B cell (primary cell): Measurements from ENCODE around the gene DYNLT1. TPM values are rescaled to one million over a fixed set of nuclear protein-coding genes. Genes with fewer than 3 reads are reported as not detected.

Experiments
- ATAC-seq: fragments of 200-7000 bp; cut with Tn5 transposase; one replicate; pipeline ENCODE4 v1.10.0; 2021; ENCODE audit warnings: low read depth, mild to moderate bottlenecking, moderate number of reproducible peaks, moderate library complexity
- CTCF ChIA-PET: fragments of 350-600 bp; sonication (Branson Sonifier 250); formaldehyde crosslinking; loops from one replicate; lab custom pipeline; 2021; ENCODE audit warnings: antibody characterized with exemption, inconsistent platforms; lab: Charles Lee
- POLR2A ChIA-PET: fragments of 350-600 bp; sonication (Branson Sonifier 250); formaldehyde crosslinking; loops from one replicate; lab custom pipeline; 2021; ENCODE audit warnings: antibody characterized with exemption; lab: Charles Lee
- DNase-seq: peaks from one replicate; pipeline ENCODE4 v3.0.0; 2013
- H2AFZ ChIP-seq: 2 replicates; pipeline ENCODE4 v1.6.1; 2012; ENCODE audit warnings: mild to moderate bottlenecking, low read depth, low read length; ENCODE audit not compliant: insufficient read depth, poor library complexity, severe bottlenecking
- H3K27ac ChIP-seq, 2 donors: 1 replicate in 1 of 2; 2 replicates in 1 of 2; pipeline ENCODE4 v1.5.1; 2012 to 2013; ENCODE audit warnings: low read length in 2 of 2, mild to moderate bottlenecking in 2 of 2, moderate library complexity in 1 of 2
- H3K27me3 ChIP-seq, 4 experiments: fragments of 200-600 bp in 1 of 4; sonication (generic) in 1 of 4; replicated peaks in 1 of 4; 1 replicate in 2 of 4; 2 replicates in 2 of 4; pipeline versions ENCODE4 v1.6.1 to v1.7.0; 2013 to 2016; ENCODE audit warnings: low read length in 3 of 4, mild to moderate bottlenecking in 2 of 4, mixed read lengths in 1 of 4, moderate library complexity in 1 of 4; ENCODE audit not compliant: insufficient read depth in 4 of 4, control insufficient read depth in 3 of 4; ENCODE audit errors: control extremely low read depth in 1 of 4
- H3K36me3 ChIP-seq, 2 experiments: replicated peaks in 1 of 2; 1 replicate in 1 of 2; 2 replicates in 1 of 2; pipeline versions ENCODE4 v1.6.1 to v1.7.1; 2013; ENCODE audit warnings: low read length in 1 of 2; ENCODE audit not compliant: insufficient read depth in 2 of 2, control insufficient read depth in 1 of 2; ENCODE audit errors: control extremely low read depth in 1 of 2, extremely low read depth in 1 of 2
- H3K4me1 ChIP-seq, 2 donors: fragments of 200-600 bp in 1 of 2; sonication (generic) in 1 of 2; 1 replicate in 1 of 2; 2 replicates in 1 of 2; pipeline versions ENCODE4 v1.5.1 to v1.6.1; 2013 to 2017; ENCODE audit warnings: low read length in 2 of 2; ENCODE audit not compliant: control insufficient read depth in 2 of 2, insufficient read depth in 2 of 2
- H3K4me2 ChIP-seq: replicated peaks from 2 replicates; pipeline ENCODE3; 2012; ENCODE audit warnings: mild to moderate bottlenecking, low read depth, low read length; ENCODE audit not compliant: poor library complexity, severe bottlenecking
- H3K4me3 ChIP-seq, 5 experiments: fragments of 200-600 bp in 1 of 5; sonication (generic) in 1 of 5; 1 replicate in 3 of 5; 2 replicates in 2 of 5; pipeline versions ENCODE4 v1.5.1 to v1.7.0; 2011 to 2016; ENCODE audit warnings: low read length in 4 of 5, mild to moderate bottlenecking in 4 of 5, low read depth in 2 of 5, control low read depth in 1 of 5, moderate library complexity in 1 of 5; ENCODE audit not compliant: insufficient read depth in 1 of 5; ENCODE audit errors: control extremely low read depth in 1 of 5, extremely low read depth in 1 of 5
- H3K79me2 ChIP-seq: fragments of 200-600 bp; sonication (generic); one replicate; pipeline ENCODE4 v1.6.0; 2016; ENCODE audit warnings: low read length; ENCODE audit not compliant: control insufficient read depth, insufficient read depth
- H3K9ac ChIP-seq: fragments of 200-600 bp; sonication (generic); 2 replicates; pipeline ENCODE4 v1.6.1; 2017; ENCODE audit warnings: mild to moderate bottlenecking, low read length, moderate library complexity
- H3K9me3 ChIP-seq, 3 donors: one replicate each; pipeline versions ENCODE4 v1.6.1 to v1.7.1; 2013; ENCODE audit warnings: low read length in 2 of 3; ENCODE audit not compliant: control insufficient read depth in 2 of 3, insufficient read depth in 1 of 3; ENCODE audit errors: control extremely low read depth in 1 of 3
- H4K20me1 ChIP-seq: 2 replicates; pipeline ENCODE4 v1.6.0; 2012; ENCODE audit warnings: mild to moderate bottlenecking, low read length; ENCODE audit not compliant: insufficient read depth, control insufficient read depth, poor library complexity, severe bottlenecking
- H3K27ac Mint-ChIP-seq: one replicate; pipeline ENCODE4 v1.8.0; 2021; ENCODE audit warnings: mixed read lengths
- H3K27me3 Mint-ChIP-seq: one replicate; pipeline ENCODE4 v1.8.0; 2021; ENCODE audit warnings: mixed read lengths
- H3K4me1 Mint-ChIP-seq: one replicate; pipeline ENCODE4 v1.8.0; 2021; ENCODE audit warnings: mixed read lengths
- H3K4me3 Mint-ChIP-seq: one replicate; pipeline ENCODE4 v1.8.0; 2021; ENCODE audit warnings: mixed read lengths
- H3K9me3 Mint-ChIP-seq: one replicate; pipeline ENCODE4 v1.8.0; 2022; ENCODE audit warnings: mixed read lengths; ENCODE audit not compliant: insufficient read depth
- EZH2 ChIP-seq: IDR thresholded peaks from 2 replicates; pipeline ENCODE4 v1.6.1; 2012; ENCODE audit warnings: borderline replicate concordance, low read depth, mild to moderate bottlenecking, moderate library complexity, low read length; ENCODE audit not compliant: insufficient read depth, poor library complexity, severe bottlenecking
- WGBS: methylation state at CpG from one replicate; pipeline ENCODE4 v1.1.5; 2013; ENCODE audit warnings: missing lambda C conversion rate; ENCODE audit not compliant: insufficient coverage; 5-methylcytosine and 5-hydroxymethylcytosine counted together
- intact Hi-C: fragments of 100-400 bp; cut with micrococcal nuclease; formaldehyde crosslinking; loops from one replicate; pipeline ENCODE4 v1.10.0; 2022
- polyA minus RNA-seq: library from RNA; depleted of rRNA, polyadenylated mRNA; stranded (reverse); fragments of >200 nt; gene quantifications from 2 replicates; pipeline ENCODE4 v1.2.3, GENCODE V29; 2012
- polyA plus RNA-seq: library from polyadenylated mRNA; depleted of rRNA; stranded (reverse); fragments of >200 nt; gene quantifications from 2 replicates; pipeline ENCODE4 v1.2.3, GENCODE V29; 2012
- total RNA-seq, 2 donors: library from RNA; stranded (reverse); fragments of 120-200 nt in 1 of 2; gene quantifications; 1 replicate in 1 of 2; 2 replicates in 1 of 2; pipeline versions ENCODE4 v1.2.3 to v1.2.4, GENCODE V29; 2013 to 2022
- TF ChIP-seq, protein P1 (sequence below): fragments of 200-600 bp; IDR thresholded peaks from one replicate; pipeline ENCODE4 v1.8.0; 2022; ENCODE audit warnings: antibody characterized with exemption, mild to moderate bottlenecking

The DYNLT1 gene
- total RNA-seq = 34.8 and 38.5 TPM in 2 replicates
- total RNA-seq (2013) = 30.6 TPM
- 62.6 and 95.9 TPM in 2 replicates for polyA plus RNA-seq
- 12.9 and 16.3 TPM in 2 replicates for polyA minus RNA-seq

DNA sequence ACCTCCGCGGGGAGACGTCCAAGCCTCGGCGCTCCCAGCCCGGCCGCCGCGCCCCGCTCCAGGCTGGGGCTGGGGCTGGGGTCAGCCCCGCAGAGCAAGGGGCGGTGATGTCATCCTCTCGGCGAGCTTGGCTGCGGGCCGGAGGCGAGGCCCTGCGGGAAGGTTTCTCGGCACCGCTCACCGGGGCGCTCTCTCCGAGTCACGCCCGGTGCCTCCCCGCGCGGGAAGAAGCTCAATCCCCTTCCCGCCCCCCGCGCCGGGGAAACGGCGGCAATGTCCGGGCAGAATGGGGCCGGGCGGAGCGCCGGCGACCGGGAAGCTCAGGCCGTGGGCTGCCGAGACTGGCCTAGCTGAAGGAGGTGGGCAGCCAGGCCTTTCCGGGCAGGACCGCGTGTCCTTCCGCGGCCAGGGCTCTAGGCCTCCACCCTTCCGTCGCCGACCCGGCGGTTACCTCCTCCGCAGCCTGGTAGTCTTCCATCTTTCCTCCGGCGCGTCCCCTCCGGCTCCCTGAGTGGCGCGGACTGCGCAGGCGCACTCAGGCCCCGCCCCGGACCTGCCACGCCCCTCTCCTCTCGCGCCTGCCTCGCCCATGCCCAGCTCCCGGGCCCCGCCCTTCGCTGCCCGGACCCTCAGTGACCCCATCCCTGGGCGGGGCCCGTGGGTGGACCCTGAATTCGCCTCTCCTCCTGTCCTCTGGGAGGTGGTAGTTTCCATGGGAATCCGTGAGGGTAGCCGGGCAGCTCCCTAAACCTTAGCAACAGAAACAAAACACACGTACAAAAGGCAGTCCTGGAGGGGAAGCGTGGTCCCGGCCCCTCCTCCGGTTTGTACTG is at the start of gene DYNLT1:
Gene DYNLT1, minus strand, starts transcription at position 513 of the 833 bp plus-strand sequence. Its CDS starts 35 bp downstream, at position 478.
- intact Hi-C loops = loop anchor here (2.0 to 10.0 kb wide), 5 partner anchors 16 to 820 kb away; partner anchors contain the start of gene SNX9
- peak; percentile 85 for ATAC-seq

More for the DNA sequence above, at the start of gene DYNLT1:
- Histone ChIP-seq H3K4me1 (peaks cover 14 to 31% of the 10 kb centered on the region in 2 donors), H3K27ac (peak within 1 kb of the TSS; percentile 90 to 91), H3K9ac (peak within 1 kb of the TSS; percentile 98), H4K20me1 (peaks cover 7% of the 10 kb centered on the region), H3K27me3 (no peaks in the 10 kb centered on the region), H3K4me3 (peak within 1 kb of the TSS; percentile 86 to 99 (median 97)), H3K79me2 (peaks cover 44% of the 10 kb centered on the region), H3K36me3 (peaks cover 0 to 7% of the 10 kb centered on the region in 2 experiments), H2AFZ (peak within 1 kb of the TSS; percentile 87), H3K4me2 (peak within 1 kb of the TSS; percentile 85), H3K9me3 (no peaks in the 10 kb centered on the region)
- Mint-ChIP-seq H3K4me3 (peak within 1 kb of the TSS; percentile 98), H3K27ac (peak within 1 kb of the TSS; percentile 97), H3K4me1 (peaks cover 51% of the 10 kb centered on the region), H3K9me3 (no peaks in the 10 kb centered on the region), H3K27me3 (no peaks in the 10 kb centered on the region)
- 0% methylated on average over 76 of the region's 81 CpGs for WGBS
- ChIA-PET CTCF (interaction anchor here (0.9 to 2.3 kb wide), 11 partner anchors 8 to 888 kb away, joined by 3 to 15 read pairs (median 3); no protein-coding TSS in a partner anchor), POLR2A (interaction anchor here (0.7 to 0.8 kb wide), 3 partner anchors 294 to 435 kb away, joined by 3 to 4 read pairs (median 3); partner anchors contain the start of gene RSPH3)
- TF ChIP-seq, protein P1, sequence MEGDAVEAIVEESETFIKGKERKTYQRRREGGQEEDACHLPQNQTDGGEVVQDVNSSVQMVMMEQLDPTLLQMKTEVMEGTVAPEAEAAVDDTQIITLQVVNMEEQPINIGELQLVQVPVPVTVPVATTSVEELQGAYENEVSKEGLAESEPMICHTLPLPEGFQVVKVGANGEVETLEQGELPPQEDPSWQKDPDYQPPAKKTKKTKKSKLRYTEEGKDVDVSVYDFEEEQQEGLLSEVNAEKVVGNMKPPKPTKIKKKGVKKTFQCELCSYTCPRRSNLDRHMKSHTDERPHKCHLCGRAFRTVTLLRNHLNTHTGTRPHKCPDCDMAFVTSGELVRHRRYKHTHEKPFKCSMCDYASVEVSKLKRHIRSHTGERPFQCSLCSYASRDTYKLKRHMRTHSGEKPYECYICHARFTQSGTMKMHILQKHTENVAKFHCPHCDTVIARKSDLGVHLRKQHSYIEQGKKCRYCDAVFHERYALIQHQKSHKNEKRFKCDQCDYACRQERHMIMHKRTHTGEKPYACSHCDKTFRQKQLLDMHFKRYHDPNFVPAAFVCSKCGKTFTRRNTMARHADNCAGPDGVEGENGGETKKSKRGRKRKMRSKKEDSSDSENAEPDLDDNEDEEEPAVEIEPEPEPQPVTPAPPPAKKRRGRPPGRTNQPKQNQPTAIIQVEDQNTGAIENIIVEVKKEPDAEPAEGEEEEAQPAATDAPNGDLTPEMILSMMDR = no peak
- no peak for TF ChIP-seq EZH2
- DNase-seq = peak; percentile 91
